Gastroesophageal sphincter (tissue), 3 donors: ENCODE results near the gene ALK.

Source experiments
- POLR2A ChIP-seq, 2 donors: fragments of 450-650 bp; IDR thresholded peaks; one replicate each; pipeline ENCODE4 v1.6.1; 2017; ENCODE audit warnings: antibody characterized with exemption in 2 of 2, mild to moderate bottlenecking in 2 of 2, moderate library complexity in 1 of 2
- POLR2AphosphoS5 ChIP-seq: sonication (generic); formaldehyde crosslinking; IDR thresholded peaks from one replicate; pipeline ENCODE4 v1.6.1; 2017; ENCODE audit warnings: antibody characterized with exemption
- TF ChIP-seq, protein P1 (sequence below), 4 experiments: fragments of 200-600 bp in 2 of 4; fragments of 450-650 bp in 2 of 4; sonication (generic) in 1 of 4; IDR thresholded peaks; one replicate each; pipeline ENCODE4 v1.5.1; 2017 to 2019; ENCODE audit warnings: antibody characterized with exemption in 4 of 4, mild to moderate bottlenecking in 2 of 4, moderate library complexity in 2 of 4

DNA sequence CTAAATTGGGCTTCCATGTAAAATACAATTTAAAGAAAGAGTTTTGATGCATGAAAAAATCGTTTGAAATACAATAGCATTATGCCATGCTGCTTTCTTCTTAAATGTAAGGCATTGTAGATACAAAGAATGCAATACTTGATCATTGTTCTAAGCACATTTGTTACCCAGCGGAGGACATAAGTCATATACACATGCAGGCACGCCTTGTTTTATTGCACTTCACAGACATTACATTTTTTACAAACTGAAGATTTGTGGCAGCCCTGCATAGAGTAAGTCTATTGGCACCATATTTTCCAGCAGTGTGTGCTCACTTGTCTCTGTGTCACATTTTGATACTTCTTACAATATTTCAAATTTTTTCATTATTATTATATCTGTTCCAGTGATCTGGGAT, 461.2 kb downstream of the ALK start:
- TF ChIP-seq, protein P1, sequence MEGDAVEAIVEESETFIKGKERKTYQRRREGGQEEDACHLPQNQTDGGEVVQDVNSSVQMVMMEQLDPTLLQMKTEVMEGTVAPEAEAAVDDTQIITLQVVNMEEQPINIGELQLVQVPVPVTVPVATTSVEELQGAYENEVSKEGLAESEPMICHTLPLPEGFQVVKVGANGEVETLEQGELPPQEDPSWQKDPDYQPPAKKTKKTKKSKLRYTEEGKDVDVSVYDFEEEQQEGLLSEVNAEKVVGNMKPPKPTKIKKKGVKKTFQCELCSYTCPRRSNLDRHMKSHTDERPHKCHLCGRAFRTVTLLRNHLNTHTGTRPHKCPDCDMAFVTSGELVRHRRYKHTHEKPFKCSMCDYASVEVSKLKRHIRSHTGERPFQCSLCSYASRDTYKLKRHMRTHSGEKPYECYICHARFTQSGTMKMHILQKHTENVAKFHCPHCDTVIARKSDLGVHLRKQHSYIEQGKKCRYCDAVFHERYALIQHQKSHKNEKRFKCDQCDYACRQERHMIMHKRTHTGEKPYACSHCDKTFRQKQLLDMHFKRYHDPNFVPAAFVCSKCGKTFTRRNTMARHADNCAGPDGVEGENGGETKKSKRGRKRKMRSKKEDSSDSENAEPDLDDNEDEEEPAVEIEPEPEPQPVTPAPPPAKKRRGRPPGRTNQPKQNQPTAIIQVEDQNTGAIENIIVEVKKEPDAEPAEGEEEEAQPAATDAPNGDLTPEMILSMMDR (IDR thresholded peaks at IDR 0.05), result no peak
- TF ChIP-seq POLR2AphosphoS5, result no peak
- no peak for TF ChIP-seq POLR2A (IDR thresholded peaks at IDR 0.05)
